Cardiac fibroblast (primary cell): ENCODE measurements around the gene HERC3.
A peak's percentile ranks its signal among the peaks of the same experiment; 100 is the strongest.

Experiments used
- DNase-seq, 2 donors: peaks; one replicate each; pipeline versions ENCODE4 v3.0.0 to v3.0.0-alpha.2; 2010; ENCODE audit warnings: low read depth in 2 of 2
- H3K4me3 ChIP-seq, 2 donors: replicated peaks in 1 of 2; 1 replicate in 1 of 2; 2 replicates in 1 of 2; pipeline ENCODE4 v1.5.1; 2011; ENCODE audit warnings: low read depth in 2 of 2, low read length in 2 of 2, mild to moderate bottlenecking in 2 of 2, moderate library complexity in 1 of 2
- TF ChIP-seq, protein P1 (sequence below): IDR thresholded peaks from one replicate; pipeline ENCODE4 v1.5.1; 2011; ENCODE audit warnings: low read depth, mild to moderate bottlenecking, low read length, inconsistent platforms

HERC3 gene

DNA sequence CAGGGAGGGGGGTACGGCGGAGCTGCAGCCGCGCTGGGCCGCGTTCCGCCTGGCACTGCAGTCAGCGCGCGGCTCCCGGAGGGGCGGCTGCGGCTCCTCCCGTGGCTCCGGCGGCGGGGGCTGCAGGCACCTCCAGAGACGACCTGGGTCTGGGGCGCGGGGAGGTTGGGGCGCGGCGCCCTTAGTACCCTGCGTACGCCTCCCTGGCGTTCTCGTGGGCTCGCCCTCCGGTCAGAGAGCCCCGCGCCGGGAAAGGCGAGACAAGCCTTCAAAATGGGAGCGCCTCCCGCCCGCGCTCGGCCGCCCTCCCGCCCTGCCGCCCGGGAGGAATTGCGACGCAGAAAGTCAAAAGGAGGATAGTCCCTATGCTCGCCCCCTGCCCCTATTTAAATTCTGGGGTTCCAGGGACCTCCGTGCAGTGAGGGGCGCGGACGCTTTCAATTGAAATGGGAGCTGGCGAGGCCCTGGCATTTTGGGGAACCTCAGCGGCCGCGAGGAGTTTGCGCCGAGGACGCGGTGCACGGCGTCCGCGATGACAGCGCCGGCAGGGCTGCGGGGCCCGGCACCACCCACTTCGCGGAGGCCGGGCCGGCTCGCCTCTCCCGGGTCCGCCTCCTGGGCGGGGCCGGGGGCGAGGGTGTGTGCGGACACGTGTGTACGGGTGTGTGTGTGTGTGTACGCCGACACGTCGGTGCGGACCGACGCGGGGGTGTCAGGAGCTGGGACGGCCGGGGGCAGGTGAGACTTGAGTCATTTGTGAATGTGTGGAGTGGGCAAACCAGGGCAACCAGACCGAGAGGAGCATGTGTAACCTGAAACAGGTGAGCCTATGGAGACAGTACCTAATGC is 544 bp downstream of the HERC3 start:
- TF ChIP-seq, protein P1, sequence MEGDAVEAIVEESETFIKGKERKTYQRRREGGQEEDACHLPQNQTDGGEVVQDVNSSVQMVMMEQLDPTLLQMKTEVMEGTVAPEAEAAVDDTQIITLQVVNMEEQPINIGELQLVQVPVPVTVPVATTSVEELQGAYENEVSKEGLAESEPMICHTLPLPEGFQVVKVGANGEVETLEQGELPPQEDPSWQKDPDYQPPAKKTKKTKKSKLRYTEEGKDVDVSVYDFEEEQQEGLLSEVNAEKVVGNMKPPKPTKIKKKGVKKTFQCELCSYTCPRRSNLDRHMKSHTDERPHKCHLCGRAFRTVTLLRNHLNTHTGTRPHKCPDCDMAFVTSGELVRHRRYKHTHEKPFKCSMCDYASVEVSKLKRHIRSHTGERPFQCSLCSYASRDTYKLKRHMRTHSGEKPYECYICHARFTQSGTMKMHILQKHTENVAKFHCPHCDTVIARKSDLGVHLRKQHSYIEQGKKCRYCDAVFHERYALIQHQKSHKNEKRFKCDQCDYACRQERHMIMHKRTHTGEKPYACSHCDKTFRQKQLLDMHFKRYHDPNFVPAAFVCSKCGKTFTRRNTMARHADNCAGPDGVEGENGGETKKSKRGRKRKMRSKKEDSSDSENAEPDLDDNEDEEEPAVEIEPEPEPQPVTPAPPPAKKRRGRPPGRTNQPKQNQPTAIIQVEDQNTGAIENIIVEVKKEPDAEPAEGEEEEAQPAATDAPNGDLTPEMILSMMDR, result no peak
- H3K4me3 ChIP-seq, result peak overlapping the region; percentile 83 to 90
- DNase-seq, result peak; percentile 68 to 77

- H3K4me3 ChIP-seq, result no peak overlapping the region
- TF ChIP-seq, protein P1, result no peak
- no peak for DNase-seq
Measured at GRCh38 chr4:88597970-88598660, 5.8 kb downstream of the HERC3 start.

- H3K4me3 ChIP-seq, result no peak overlapping the region
- peak; percentile 40 to 80 for DNase-seq
- TF ChIP-seq, protein P1, result no peak
Measured at GRCh38 chr4:88599298-88599697, 7.0 kb downstream of the HERC3 start.

DNA sequence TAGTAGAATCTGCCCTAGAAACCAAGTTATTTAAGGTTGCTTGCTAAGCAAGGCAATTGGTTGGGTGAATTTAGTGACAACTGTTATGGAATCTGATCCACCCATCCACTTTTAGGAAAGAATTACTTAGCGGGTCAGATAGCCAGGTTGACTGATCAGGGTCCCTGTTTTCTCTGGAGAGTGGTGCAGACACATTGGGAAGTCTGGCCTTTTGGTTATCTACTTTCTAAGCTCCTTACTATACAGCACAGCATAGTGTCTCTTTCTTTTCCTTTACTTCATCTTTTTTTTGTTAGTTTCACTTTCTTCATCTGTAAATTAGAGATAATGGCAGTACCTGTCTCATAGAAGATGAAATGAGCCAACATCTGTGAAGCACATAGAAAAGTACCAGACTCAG is 7.4 kb downstream of the HERC3 start:
- no peak overlapping the region for H3K4me3 ChIP-seq
- TF ChIP-seq, protein P1, result no peak
- DNase-seq, result no peak

GRCh38 chr4:88600176-88600838 is 8.0 kb downstream of the HERC3 start:
- DNase-seq, result peak; percentile 66 to 94
- TF ChIP-seq, protein P1, result no peak

GRCh38 chr4:88604978-88605678 is 12.8 kb downstream of the HERC3 start:
- TF ChIP-seq, protein P1, result no peak

More at GRCh38 chr4:88600176-88600838, 8.0 kb downstream of the HERC3 start:
- no peak overlapping the region for H3K4me3 ChIP-seq

More at GRCh38 chr4:88604978-88605678, 12.8 kb downstream of the HERC3 start:
- no peak for DNase-seq
- H3K4me3 ChIP-seq, result no peak overlapping the region
